ENCODE results near the gene TCF4. TPM values are rescaled to one million over a fixed set of nuclear protein-coding genes. Genes with fewer than 3 reads are reported as not detected.

TCF4 gene
- total and polyA plus RNA-seq, 8 donors: 99.1 to 165 (median 138) TPM

GRCh38 chr18:55385770-55386169 lies 202.2 kb downstream of the TCF4 start:
- TF ChIP-seq CTCF (IDR thresholded peaks at IDR 0.05): no peak
- intact Hi-C loops (cut with DNase I): no loop called here
- no peak for ATAC-seq

GRCh38 chr18:55384551-55385275 lies 203.3 kb downstream of the TCF4 start:
- H3K27ac ChIP-seq: no peak overlapping the region
- ATAC-seq (no peak), DNase-seq (no peak)
- no peaks in the 10 kb centered on the region for H3K27me3 ChIP-seq
- intact Hi-C loops (cut with DNase I): no loop called here
- no peaks in the 10 kb centered on the region for H3K36me3 ChIP-seq
- peaks cover 0 to 13% of the 10 kb centered on the region in 2 donors for H3K4me1 ChIP-seq
- H3K4me3 ChIP-seq: no peak overlapping the region
- H3K9me3 ChIP-seq: no peaks in the 10 kb centered on the region
- TF ChIP-seq CTCF (IDR thresholded peaks at IDR 0.05): peak; percentile 42 to 48

More at GRCh38 chr18:55385770-55386169, 202.2 kb downstream of the TCF4 start:
- Histone ChIP-seq H3K4me1 (peaks cover 0 to 13% of the 10 kb centered on the region in 2 donors), H3K36me3 (no peaks in the 10 kb centered on the region), H3K27ac (no peak overlapping the region), H3K27me3 (no peaks in the 10 kb centered on the region), H3K9me3 (no peaks in the 10 kb centered on the region), H3K4me3 (no peak overlapping the region)
- no peak for DNase-seq

- no peak overlapping the region for H3K4me3 ChIP-seq
- no peak for TF ChIP-seq CTCF (IDR thresholded peaks at IDR 0.05)
- H3K4me1 ChIP-seq: peaks cover 0 to 13% of the 10 kb centered on the region in 2 donors
- DNase-seq (no peak), ATAC-seq (no peak)
- no peaks in the 10 kb centered on the region for H3K9me3 ChIP-seq
- no peaks in the 10 kb centered on the region for H3K36me3 ChIP-seq
- intact Hi-C loops (cut with DNase I): no loop called here
- no peaks in the 10 kb centered on the region for H3K27me3 ChIP-seq
- no peak overlapping the region for H3K27ac ChIP-seq
Observed at GRCh38 chr18:55384115-55384514, 203.9 kb downstream of the TCF4 start.

- no peak for TF ChIP-seq CTCF (IDR thresholded peaks at IDR 0.05)
- DNase-seq (no peak), ATAC-seq (no peak)
- Histone ChIP-seq H3K27me3 (no peaks in the 10 kb centered on the region), H3K27ac (no peak overlapping the region), H3K4me3 (no peak overlapping the region), H3K4me1 (peaks cover 0 to 9% of the 10 kb centered on the region in 2 donors), H3K36me3 (no peaks in the 10 kb centered on the region), H3K9me3 (no peaks in the 10 kb centered on the region)
- intact Hi-C loops (cut with DNase I): no loop called here
Observed at GRCh38 chr18:55382277-55382805, 205.7 kb downstream of the TCF4 start.

GRCh38 chr18:55381277-55381676 lies 206.7 kb downstream of the TCF4 start:
- intact Hi-C loops (cut with DNase I): no loop called here
- no peaks in the 10 kb centered on the region for H3K4me1 ChIP-seq
- TF ChIP-seq CTCF (IDR thresholded peaks at IDR 0.05): no peak

More at GRCh38 chr18:55381277-55381676, 206.7 kb downstream of the TCF4 start:
- no peaks in the 10 kb centered on the region for H3K27me3 ChIP-seq
- no peaks in the 10 kb centered on the region for H3K36me3 ChIP-seq
- no peak overlapping the region for H3K27ac ChIP-seq
- H3K4me3 ChIP-seq: no peak overlapping the region
- ATAC-seq (no peak), DNase-seq (no peak)
- no peaks in the 10 kb centered on the region for H3K9me3 ChIP-seq

All from left lung (tissue), 10 donors.